Stomach (tissue), 4 donors: Measurements from ENCODE around the gene ALX3.

Experiments
- EP300 ChIP-seq: sonication (generic); formaldehyde crosslinking; IDR thresholded peaks from one replicate; pipeline ENCODE4 v1.6.1; 2017; ENCODE audit warnings: antibody characterized with exemption
- POLR2A ChIP-seq, 4 donors: fragments of 450-650 bp; IDR thresholded peaks; one replicate each; pipeline ENCODE4 v1.6.1; 2016; ENCODE audit warnings: antibody characterized with exemption in 4 of 4, control low read depth in 2 of 4, mild to moderate bottlenecking in 1 of 4, moderate library complexity in 1 of 4
- POLR2AphosphoS5 ChIP-seq, 3 donors: sonication (generic); formaldehyde crosslinking; IDR thresholded peaks; one replicate each; pipeline ENCODE4 v1.6.1; 2016; ENCODE audit warnings: antibody characterized with exemption in 3 of 3
- TF ChIP-seq, protein P1 (sequence below), 7 experiments: fragments of 450-650 bp in 4 of 7; fragments of 200-600 bp in 3 of 7; sonication (generic) in 3 of 7; IDR thresholded peaks; one replicate each; pipeline ENCODE4 v1.5.1; 2016 to 2019; ENCODE audit warnings: antibody characterized with exemption in 7 of 7, control low read depth in 2 of 7, mild to moderate bottlenecking in 1 of 7

DNA sequence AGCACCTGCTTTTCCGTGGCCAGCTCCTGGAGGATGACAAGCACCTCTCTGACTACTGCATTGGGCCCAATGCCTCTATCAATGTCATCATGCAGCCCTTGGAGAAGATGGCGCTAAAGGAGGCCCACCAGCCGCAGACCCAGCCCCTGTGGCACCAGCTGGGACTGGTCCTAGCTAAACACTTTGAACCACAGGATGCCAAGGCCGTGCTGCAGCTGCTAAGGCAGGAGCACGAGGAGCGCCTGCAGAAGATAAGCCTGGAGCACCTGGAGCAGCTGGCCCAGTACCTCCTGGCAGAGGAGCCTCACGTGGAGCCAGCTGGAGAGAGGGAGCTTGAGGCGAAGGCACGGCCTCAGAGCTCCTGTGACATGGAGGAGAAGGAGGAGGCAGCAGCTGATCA, 42.2 kb upstream of the ALX3 start:
- TF ChIP-seq POLR2AphosphoS5 (IDR thresholded peaks at IDR 0.05): no peak
- no peak for TF ChIP-seq POLR2A (IDR thresholded peaks at IDR 0.05)
- TF ChIP-seq, protein P1, sequence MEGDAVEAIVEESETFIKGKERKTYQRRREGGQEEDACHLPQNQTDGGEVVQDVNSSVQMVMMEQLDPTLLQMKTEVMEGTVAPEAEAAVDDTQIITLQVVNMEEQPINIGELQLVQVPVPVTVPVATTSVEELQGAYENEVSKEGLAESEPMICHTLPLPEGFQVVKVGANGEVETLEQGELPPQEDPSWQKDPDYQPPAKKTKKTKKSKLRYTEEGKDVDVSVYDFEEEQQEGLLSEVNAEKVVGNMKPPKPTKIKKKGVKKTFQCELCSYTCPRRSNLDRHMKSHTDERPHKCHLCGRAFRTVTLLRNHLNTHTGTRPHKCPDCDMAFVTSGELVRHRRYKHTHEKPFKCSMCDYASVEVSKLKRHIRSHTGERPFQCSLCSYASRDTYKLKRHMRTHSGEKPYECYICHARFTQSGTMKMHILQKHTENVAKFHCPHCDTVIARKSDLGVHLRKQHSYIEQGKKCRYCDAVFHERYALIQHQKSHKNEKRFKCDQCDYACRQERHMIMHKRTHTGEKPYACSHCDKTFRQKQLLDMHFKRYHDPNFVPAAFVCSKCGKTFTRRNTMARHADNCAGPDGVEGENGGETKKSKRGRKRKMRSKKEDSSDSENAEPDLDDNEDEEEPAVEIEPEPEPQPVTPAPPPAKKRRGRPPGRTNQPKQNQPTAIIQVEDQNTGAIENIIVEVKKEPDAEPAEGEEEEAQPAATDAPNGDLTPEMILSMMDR (IDR thresholded peaks at IDR 0.05): no peak
- TF ChIP-seq EP300: no peak
